ENCODE data around the gene WDR53.
"Not testable (repeated sequence)": the region's sequence is repeated elsewhere in the genome, so short reads cannot be mapped to it uniquely, and the experiment has no call there.

WDR53 gene

GRCh38 chr3:196590279-196590678 lies 21.9 kb upstream of the WDR53 start:
- Mint-ChIP-seq H3K9me3 (no peaks in the 10 kb centered on the region), H3K4me1 (ENCODE audit: low read depth) (no peaks in the 10 kb centered on the region), H3K27ac (no peak overlapping the region), H3K4me3 (no peak overlapping the region), H3K27me3 (peaks cover 2% of the 10 kb centered on the region), H3K36me3 (ENCODE audit: low read depth) (peaks cover 22% of the 10 kb centered on the region)
- no peak for DNase-seq

DNA sequence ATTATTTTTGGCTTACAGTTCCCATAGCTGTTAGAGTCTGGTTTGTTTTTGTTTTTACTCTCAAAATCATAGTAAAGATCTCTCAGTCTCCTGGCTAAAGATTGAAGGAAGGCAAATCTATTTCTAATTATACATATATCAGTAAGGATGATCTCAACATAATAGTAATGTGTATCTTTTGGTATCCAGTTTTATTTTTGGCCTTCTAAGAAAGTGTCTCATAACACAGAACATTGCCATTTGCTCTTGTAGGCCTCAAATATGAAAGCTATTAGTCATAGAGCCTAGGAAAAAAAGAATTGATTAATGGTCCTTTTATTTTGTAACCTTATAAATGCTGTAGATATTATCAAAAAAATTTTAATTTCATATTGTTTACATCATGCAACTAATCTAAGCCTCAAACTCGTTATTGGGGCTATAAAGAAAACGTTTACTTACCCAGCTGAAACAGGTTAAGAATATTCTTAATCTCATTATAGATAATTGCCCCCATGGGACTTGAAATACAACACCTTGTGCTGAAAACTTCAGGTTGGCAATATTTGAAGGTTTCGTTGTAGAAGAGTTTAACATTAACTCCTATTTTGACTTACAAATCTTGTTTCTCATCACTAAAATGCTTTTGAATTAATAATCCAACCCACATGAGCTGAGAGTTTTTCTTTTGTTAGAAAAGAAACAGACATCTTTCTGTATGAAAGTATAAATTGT lies 16.8 kb upstream of the WDR53 start:
- no peak for DNase-seq

DNA sequence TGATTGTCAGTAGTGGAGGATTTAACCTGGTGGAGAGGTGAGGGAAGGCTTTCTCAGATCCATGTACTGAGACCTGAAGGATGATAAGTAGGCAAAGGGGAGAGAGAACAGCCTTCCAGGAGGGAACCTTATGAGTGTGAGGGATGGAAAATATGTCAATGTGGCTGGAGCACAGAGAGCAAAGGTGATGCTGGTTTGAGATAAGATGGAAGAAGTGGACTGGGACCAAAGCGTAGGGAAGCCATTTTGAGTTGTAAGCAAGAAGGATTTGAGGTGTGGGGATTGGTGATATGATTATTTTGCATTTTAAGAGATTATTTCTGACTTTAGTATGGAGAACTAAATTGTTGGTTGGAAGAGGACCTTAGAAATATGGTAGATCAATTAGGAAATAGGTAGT lies 4.0 kb upstream of the WDR53 start:
- H3K4me3 Mint-ChIP-seq: no peak overlapping the region
- H3K4me1 Mint-ChIP-seq (ENCODE audit: low read depth): peaks cover 33% of the 10 kb centered on the region
- H3K27me3 Mint-ChIP-seq: no peaks in the 10 kb centered on the region
- no peak for DNase-seq
- H3K36me3 Mint-ChIP-seq (ENCODE audit: low read depth): peaks cover 35% of the 10 kb centered on the region
- H3K27ac Mint-ChIP-seq: no peak overlapping the region
- H3K9me3 Mint-ChIP-seq: no peaks in the 10 kb centered on the region

More for the DNA sequence above, 16.8 kb upstream of the WDR53 start:
- H3K27ac Mint-ChIP-seq: no peak overlapping the region
- H3K36me3 Mint-ChIP-seq (ENCODE audit: low read depth): peaks cover 65% of the 10 kb centered on the region
- no peaks in the 10 kb centered on the region for H3K9me3 Mint-ChIP-seq
- H3K27me3 Mint-ChIP-seq: no peaks in the 10 kb centered on the region
- no peak overlapping the region for H3K4me3 Mint-ChIP-seq
- peaks cover 9% of the 10 kb centered on the region for H3K4me1 Mint-ChIP-seq (ENCODE audit: low read depth)

DNA sequence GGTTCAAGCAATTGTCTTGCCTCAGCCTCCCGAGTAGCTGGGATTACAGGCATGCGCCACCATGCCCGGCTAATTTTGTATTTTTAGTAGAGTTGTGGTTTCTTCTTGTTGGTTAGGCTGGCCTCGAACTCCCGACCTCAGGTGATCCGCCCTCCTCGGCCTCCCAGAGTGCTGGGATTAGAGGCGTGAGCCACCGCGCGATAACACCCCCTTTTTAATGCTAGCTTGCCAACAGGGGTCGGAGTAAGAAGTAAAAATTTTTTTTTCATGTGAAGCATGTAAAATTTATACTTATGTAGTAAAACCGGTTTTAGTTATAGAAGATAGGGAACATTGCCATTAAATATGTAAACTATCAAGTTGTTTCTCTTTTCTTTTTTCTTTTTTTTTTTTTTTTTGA lies 2.0 kb upstream of the WDR53 start:
- not testable (repeated sequence) for DNase-seq, H3K9me3 Mint-ChIP-seq, H3K27me3 Mint-ChIP-seq, H3K27ac Mint-ChIP-seq
- H3K4me1 Mint-ChIP-seq (ENCODE audit: low read depth): peaks cover 40% of the 10 kb centered on the region
- peaks cover 44% of the 10 kb centered on the region for H3K36me3 Mint-ChIP-seq (ENCODE audit: low read depth)
- peak overlapping the region; percentile 98 for H3K4me3 Mint-ChIP-seq

GRCh38 chr3:196569003-196569516 lies 706 bp upstream of the WDR53 start:
- peak; percentile 75 for DNase-seq
- Mint-ChIP-seq H3K27ac (peak overlapping the region; percentile 92), H3K27me3 (no peaks in the 10 kb centered on the region), H3K9me3 (no peaks in the 10 kb centered on the region), H3K4me1 (ENCODE audit: low read depth) (peaks cover 44% of the 10 kb centered on the region), H3K4me3 (peak overlapping the region; percentile 98), H3K36me3 (ENCODE audit: low read depth) (peaks cover 51% of the 10 kb centered on the region)

DNA sequence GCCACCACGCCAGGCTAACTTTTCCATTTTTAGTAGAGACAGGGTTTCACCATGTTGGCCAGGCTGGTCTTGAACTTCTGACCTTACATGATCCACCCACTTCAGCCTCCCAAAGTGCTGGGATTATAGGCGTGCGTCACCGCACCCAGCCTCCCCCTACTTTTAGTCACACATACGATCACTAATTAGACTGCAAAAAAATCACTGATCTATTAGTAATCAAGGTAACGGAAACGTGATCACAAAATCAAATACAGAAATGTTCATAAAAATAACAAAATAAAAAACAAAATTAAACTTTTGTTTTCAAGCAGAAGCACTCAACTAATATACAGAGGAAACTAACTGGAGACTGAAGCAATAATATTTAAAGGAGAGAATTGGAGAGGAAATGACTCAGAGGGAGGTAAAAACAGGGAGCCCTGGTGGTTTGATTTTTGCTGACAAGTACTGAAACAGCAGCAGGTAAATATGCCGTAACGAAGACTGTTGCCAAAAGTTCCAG lies 4.6 kb downstream of the WDR53 start:
- H3K4me3 Mint-ChIP-seq: peak overlapping the region; percentile 49
- H3K36me3 Mint-ChIP-seq (ENCODE audit: low read depth): peaks cover 79% of the 10 kb centered on the region
- H3K9me3 Mint-ChIP-seq: no peaks in the 10 kb centered on the region
- peak overlapping the region; percentile 86 for H3K27ac Mint-ChIP-seq
- peak; percentile 38 for DNase-seq
- H3K27me3 Mint-ChIP-seq: no peaks in the 10 kb centered on the region
- peaks cover 62% of the 10 kb centered on the region for H3K4me1 Mint-ChIP-seq (ENCODE audit: low read depth)

DNA sequence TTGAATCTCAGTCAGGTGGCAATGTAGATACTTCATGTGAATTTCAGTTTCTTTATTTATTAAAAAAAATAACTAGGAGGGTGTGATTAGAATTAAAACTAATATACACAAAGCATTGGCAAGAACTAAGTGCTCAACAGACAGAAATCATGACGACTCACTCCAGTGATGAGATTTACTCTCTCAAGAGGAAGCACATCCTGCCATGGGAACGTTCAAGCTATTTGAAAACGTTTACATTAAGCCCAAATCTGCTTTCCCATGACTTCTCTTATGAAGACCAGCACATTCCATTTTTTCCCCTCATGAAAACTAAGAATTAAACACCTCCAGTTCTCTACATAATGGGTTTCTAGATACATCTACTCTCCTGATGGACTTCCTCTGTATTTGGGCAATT lies 8.5 kb downstream of the WDR53 start:
- peaks cover 71% of the 10 kb centered on the region for H3K36me3 Mint-ChIP-seq (ENCODE audit: low read depth)
- no peak overlapping the region for H3K4me3 Mint-ChIP-seq
- peaks cover 46% of the 10 kb centered on the region for H3K4me1 Mint-ChIP-seq (ENCODE audit: low read depth)

DNA sequence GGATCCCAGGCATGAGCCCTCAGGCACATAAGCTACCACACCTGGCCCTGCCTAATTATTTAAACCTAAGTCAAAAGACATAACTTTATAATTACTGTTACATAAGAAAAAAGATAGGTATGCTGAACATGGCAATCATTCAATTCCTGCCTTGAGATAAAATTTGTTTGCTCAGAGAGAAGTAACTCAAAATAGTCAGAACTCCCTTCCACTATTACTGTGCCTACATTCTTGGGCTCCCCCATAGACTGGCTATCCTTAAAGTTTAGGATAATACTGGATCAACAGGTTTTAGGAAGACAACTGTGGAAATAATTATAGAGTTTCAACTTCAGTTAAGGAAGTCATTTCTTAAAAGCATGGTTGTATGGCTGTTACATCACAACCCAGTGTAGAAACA lies 9.9 kb downstream of the WDR53 start:
- Mint-ChIP-seq H3K36me3 (ENCODE audit: low read depth) (peaks cover 73% of the 10 kb centered on the region), H3K4me1 (ENCODE audit: low read depth) (peaks cover 34% of the 10 kb centered on the region), H3K27ac (peak overlapping the region; percentile 52), H3K27me3 (no peaks in the 10 kb centered on the region), H3K9me3 (no peaks in the 10 kb centered on the region), H3K4me3 (no peak overlapping the region)
- no peak for DNase-seq

More for the DNA sequence above, 8.5 kb downstream of the WDR53 start:
- H3K27ac Mint-ChIP-seq: no peak overlapping the region
- no peaks in the 10 kb centered on the region for H3K9me3 Mint-ChIP-seq
- DNase-seq: no peak
- H3K27me3 Mint-ChIP-seq: no peaks in the 10 kb centered on the region

GRCh38 chr3:196557236-196557635 lies 11.1 kb downstream of the WDR53 start:
- Mint-ChIP-seq H3K4me1 (ENCODE audit: low read depth) (peaks cover 28% of the 10 kb centered on the region), H3K27ac (peak overlapping the region; percentile 29), H3K9me3 (no peaks in the 10 kb centered on the region), H3K36me3 (ENCODE audit: low read depth) (peaks cover 66% of the 10 kb centered on the region), H3K27me3 (no peaks in the 10 kb centered on the region), H3K4me3 (no peak overlapping the region)
- DNase-seq: no peak

GRCh38 chr3:196555295-196555694 lies 13.1 kb downstream of the WDR53 start:
- Mint-ChIP-seq H3K36me3 (ENCODE audit: low read depth) (peaks cover 57% of the 10 kb centered on the region), H3K4me1 (ENCODE audit: low read depth) (peaks cover 18% of the 10 kb centered on the region), H3K4me3 (no peak overlapping the region), H3K9me3 (peaks cover 3% of the 10 kb centered on the region), H3K27ac (no peak overlapping the region), H3K27me3 (no peaks in the 10 kb centered on the region)
- no peak for DNase-seq

- no peak overlapping the region for H3K4me3 Mint-ChIP-seq
- H3K4me1 Mint-ChIP-seq (ENCODE audit: low read depth): peaks cover 11% of the 10 kb centered on the region
- H3K36me3 Mint-ChIP-seq (ENCODE audit: low read depth): peaks cover 49% of the 10 kb centered on the region
- H3K27ac Mint-ChIP-seq: peak overlapping the region; percentile 34
- no peaks in the 10 kb centered on the region for H3K27me3 Mint-ChIP-seq
- peaks cover 5% of the 10 kb centered on the region for H3K9me3 Mint-ChIP-seq
- DNase-seq: no peak
These were observed 14.1 kb downstream of the WDR53 start for GRCh38 chr3:196554205-196554604.

- Mint-ChIP-seq H3K36me3 (ENCODE audit: low read depth) (peaks cover 43% of the 10 kb centered on the region), H3K4me1 (ENCODE audit: low read depth) (peaks cover 6% of the 10 kb centered on the region), H3K9me3 (peaks cover 5% of the 10 kb centered on the region), H3K27ac (no peak overlapping the region), H3K27me3 (no peaks in the 10 kb centered on the region), H3K4me3 (no peak overlapping the region)
- DNase-seq: no peak
These were observed 14.8 kb downstream of the WDR53 start for GRCh38 chr3:196553551-196553950.

GRCh38 chr3:196552253-196552652 lies 16.1 kb downstream of the WDR53 start:
- H3K27me3 Mint-ChIP-seq: no peaks in the 10 kb centered on the region
- H3K36me3 Mint-ChIP-seq (ENCODE audit: low read depth): peaks cover 37% of the 10 kb centered on the region
- no peak overlapping the region for H3K27ac Mint-ChIP-seq
- H3K4me1 Mint-ChIP-seq (ENCODE audit: low read depth): peaks cover 5% of the 10 kb centered on the region
- peaks cover 10% of the 10 kb centered on the region for H3K9me3 Mint-ChIP-seq
- no peak for DNase-seq
- H3K4me3 Mint-ChIP-seq: no peak overlapping the region

DNA sequence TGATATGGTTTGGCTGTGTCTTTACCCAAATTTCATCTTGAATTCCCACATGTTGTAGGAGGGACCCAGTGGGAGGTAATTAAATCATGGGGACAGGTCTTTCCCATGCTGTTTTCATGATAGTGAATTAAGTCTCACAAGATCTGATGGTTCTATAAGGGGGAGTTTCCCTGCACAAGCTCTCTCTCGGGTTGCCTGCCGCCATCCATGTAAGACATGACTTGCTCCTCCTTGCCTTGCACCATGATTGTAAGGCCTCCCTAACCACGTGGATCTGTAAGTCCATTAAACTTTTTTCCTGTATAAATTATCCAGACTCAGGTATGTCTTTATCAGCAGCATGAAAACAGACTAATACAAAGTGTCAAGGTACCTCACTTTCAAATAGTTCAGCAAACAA lies 18.2 kb downstream of the WDR53 start:
- not testable (repeated sequence) for H3K27me3 Mint-ChIP-seq; H3K4me1 Mint-ChIP-seq (ENCODE audit: low read depth); H3K27ac Mint-ChIP-seq; H3K4me3 Mint-ChIP-seq; DNase-seq
- Mint-ChIP-seq H3K9me3 (peaks cover 10% of the 10 kb centered on the region), H3K36me3 (ENCODE audit: low read depth) (peaks cover 26% of the 10 kb centered on the region)

DNA sequence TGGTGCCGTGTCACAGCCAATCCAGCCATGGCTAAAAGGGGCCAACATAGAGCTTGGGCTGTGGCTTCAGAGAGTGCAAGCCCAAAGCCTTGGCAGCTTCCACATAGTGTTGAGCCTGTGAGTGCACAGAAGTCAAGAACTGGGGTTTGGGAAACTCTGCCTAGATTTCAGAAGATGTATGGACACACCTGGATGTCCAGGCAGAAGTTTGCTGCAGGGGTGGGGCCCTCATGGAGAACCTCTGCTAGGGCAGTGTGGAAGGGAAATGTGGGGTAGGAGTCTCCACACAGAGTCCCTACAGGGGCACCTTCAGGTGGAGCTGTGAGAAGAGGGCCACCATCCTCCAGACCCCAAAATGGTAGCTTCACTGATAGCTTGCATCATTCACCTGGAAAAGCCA lies 19.0 kb downstream of the WDR53 start:
- H3K27me3 Mint-ChIP-seq; H3K4me1 Mint-ChIP-seq (ENCODE audit: low read depth); H3K27ac Mint-ChIP-seq; H3K4me3 Mint-ChIP-seq; DNase-seq: not testable (repeated sequence)
- peaks cover 17% of the 10 kb centered on the region for H3K36me3 Mint-ChIP-seq (ENCODE audit: low read depth)
- peaks cover 10% of the 10 kb centered on the region for H3K9me3 Mint-ChIP-seq

All from activated T-cell treated with anti-CD3 and anti-CD28 coated beads, Interleukin-2, amount 50 U/mL, for 24 hours (primary cell).